IMR-90 (cell line): ENCODE measurements around the gene CCDC141.

Experiments used
- BHLHE40 ChIP-seq: fragments of 150-350 bp; IDR thresholded peaks from 2 replicates; pipeline ENCODE4 v1.6.1; 2016; ENCODE audit warnings: mild to moderate bottlenecking, low read depth, low read length
- CEBPB ChIP-seq: IDR thresholded peaks from 2 replicates; pipeline ENCODE4 v1.6.1; 2012; ENCODE audit warnings: low read depth, low read length, improper control_type of control experiment
- FOS ChIP-seq: fragments of 150-350 bp; IDR thresholded peaks from 2 replicates; pipeline ENCODE4 v1.6.1; 2016; ENCODE audit warnings: low read depth, low read length
- MAFK ChIP-seq: IDR thresholded peaks from 2 replicates; pipeline ENCODE4 v1.6.1; 2012; ENCODE audit warnings: low read depth, low read length, improper control_type of control experiment
- MAZ ChIP-seq: IDR thresholded peaks from 2 replicates; pipeline ENCODE4 v1.6.1; 2012; ENCODE audit warnings: low read depth, mild to moderate bottlenecking, low read length, improper control_type of control experiment, moderate library complexity, borderline replicate concordance
- MXI1 ChIP-seq: IDR thresholded peaks from 2 replicates; pipeline ENCODE4 v1.6.1; 2012; ENCODE audit warnings: low read depth, mild to moderate bottlenecking, low read length, moderate library complexity, borderline replicate concordance
- NFE2L2 ChIP-seq: fragments of 150-350 bp; IDR thresholded peaks from 2 replicates; pipeline ENCODE4 v1.6.1; 2016; ENCODE audit warnings: low read depth, mild to moderate bottlenecking, low read length
- POLR2A ChIP-seq: IDR thresholded peaks from 2 replicates; pipeline ENCODE4 v1.6.1; 2012; ENCODE audit warnings: mild to moderate bottlenecking, low read depth, low read length
- RAD21 ChIP-seq: IDR thresholded peaks from 2 replicates; pipeline ENCODE4 v1.6.1; 2012; ENCODE audit warnings: low read length, improper control_type of control experiment
- RCOR1 ChIP-seq: IDR thresholded peaks from 2 replicates; pipeline ENCODE4 v1.6.1; 2012; ENCODE audit warnings: mild to moderate bottlenecking, low read length, improper control_type of control experiment; ENCODE audit not compliant: insufficient replicate concordance
- RFX5 ChIP-seq: IDR thresholded peaks from 2 replicates; pipeline ENCODE4 v1.8.0; 2012; ENCODE audit warnings: low read depth, mild to moderate bottlenecking, low read length, moderate library complexity
- SMC3 ChIP-seq: fragments of 150-350 bp; IDR thresholded peaks from 2 replicates; pipeline ENCODE4 v1.6.1; 2016; ENCODE audit warnings: low read depth, mild to moderate bottlenecking, antibody characterized with exemption, low read length, moderate library complexity
- TF ChIP-seq, protein P1 (sequence below): conservative IDR thresholded peaks from 2 replicates; pipeline ENCODE4 v1.5.1; 2012; ENCODE audit warnings: mild to moderate bottlenecking, low read depth, low read length, improper control_type of control experiment

DNA sequence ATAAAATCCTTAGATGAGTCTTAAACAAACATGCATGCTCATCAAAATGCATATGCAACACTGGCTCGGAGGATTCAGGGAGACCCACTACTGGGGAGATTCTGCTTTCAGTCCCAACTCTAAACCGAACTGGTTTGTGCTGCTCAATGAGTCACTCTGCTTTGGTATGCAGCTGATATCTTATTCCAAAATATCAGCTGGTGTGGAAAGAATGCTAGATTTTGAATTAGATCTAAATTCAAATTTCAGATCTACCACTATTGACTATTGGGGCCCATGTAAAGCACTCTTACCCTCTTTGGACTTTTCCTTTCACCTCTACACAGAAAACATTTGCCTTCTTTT, 203.5 kb downstream of the CCDC141 start:
- TF ChIP-seq MXI1 (no peak), POLR2A (no peak), CEBPB (no peak), RAD21 (no peak), BHLHE40 (no peak), MAFK (no peak), FOS (no peak), RCOR1 (no peak), NFE2L2 (no peak), SMC3 (no peak), RFX5 (no peak), MAZ (no peak)
- TF ChIP-seq, protein P1, sequence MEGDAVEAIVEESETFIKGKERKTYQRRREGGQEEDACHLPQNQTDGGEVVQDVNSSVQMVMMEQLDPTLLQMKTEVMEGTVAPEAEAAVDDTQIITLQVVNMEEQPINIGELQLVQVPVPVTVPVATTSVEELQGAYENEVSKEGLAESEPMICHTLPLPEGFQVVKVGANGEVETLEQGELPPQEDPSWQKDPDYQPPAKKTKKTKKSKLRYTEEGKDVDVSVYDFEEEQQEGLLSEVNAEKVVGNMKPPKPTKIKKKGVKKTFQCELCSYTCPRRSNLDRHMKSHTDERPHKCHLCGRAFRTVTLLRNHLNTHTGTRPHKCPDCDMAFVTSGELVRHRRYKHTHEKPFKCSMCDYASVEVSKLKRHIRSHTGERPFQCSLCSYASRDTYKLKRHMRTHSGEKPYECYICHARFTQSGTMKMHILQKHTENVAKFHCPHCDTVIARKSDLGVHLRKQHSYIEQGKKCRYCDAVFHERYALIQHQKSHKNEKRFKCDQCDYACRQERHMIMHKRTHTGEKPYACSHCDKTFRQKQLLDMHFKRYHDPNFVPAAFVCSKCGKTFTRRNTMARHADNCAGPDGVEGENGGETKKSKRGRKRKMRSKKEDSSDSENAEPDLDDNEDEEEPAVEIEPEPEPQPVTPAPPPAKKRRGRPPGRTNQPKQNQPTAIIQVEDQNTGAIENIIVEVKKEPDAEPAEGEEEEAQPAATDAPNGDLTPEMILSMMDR, result no peak
